Breast epithelium (tissue), 4 donors: ENCODE results near the gene WWC1. TPM values are rescaled to one million over a fixed set of nuclear protein-coding genes. Genes with fewer than 3 reads are reported as not detected.
"Not testable (repeated sequence)": the region's sequence is repeated elsewhere in the genome, so short reads cannot be mapped to it uniquely, and the experiment has no call there.

Experiments used
- DNase-seq, 2 donors: peaks; one replicate each; pipeline ENCODE4 v3.0.0-alpha.2; 2019; ENCODE audit warnings: low spot score in 2 of 2
- H3K27ac ChIP-seq, 2 donors: fragments of 200-600 bp; sonication (generic) in 1 of 2; one replicate each; pipeline ENCODE4 v1.5.1; 2016 to 2019; ENCODE audit warnings: mild to moderate bottlenecking in 1 of 2
- H3K27me3 ChIP-seq, 2 donors: fragments of 200-600 bp; sonication (generic) in 1 of 2; one replicate each; pipeline versions ENCODE4 v1.5.1 to v1.6.0; 2017 to 2019; ENCODE audit warnings: control low read depth in 1 of 2, mild to moderate bottlenecking in 1 of 2
- H3K36me3 ChIP-seq: fragments of 200-600 bp; one replicate; pipeline ENCODE4 v1.5.1; 2019
- H3K4me1 ChIP-seq, 2 donors: fragments of 200-600 bp; sonication (generic); one replicate each; pipeline ENCODE4 v1.5.1; 2016 to 2019; ENCODE audit warnings: control low read depth in 1 of 2
- H3K4me3 ChIP-seq, 3 donors: fragments of 200-600 bp; sonication (generic); 1 replicate in 2 of 3; 2 replicates in 1 of 3; pipeline ENCODE4 v1.5.1; 2016 to 2019; ENCODE audit warnings: mild to moderate bottlenecking in 3 of 3, moderate library complexity in 2 of 3
- H3K9me3 ChIP-seq, 2 donors: fragments of 200-600 bp; sonication (generic) in 1 of 2; one replicate each; pipeline ENCODE4 v1.5.1; 2016 to 2019; ENCODE audit warnings: control low read depth in 1 of 2
- CTCF ChIP-seq, 3 donors: fragments of 450-650 bp; IDR thresholded peaks; one replicate each; pipeline ENCODE4 v1.5.1; 2016 to 2017; ENCODE audit warnings: antibody characterized with exemption in 3 of 3, mild to moderate bottlenecking in 3 of 3, moderate library complexity in 3 of 3
- POLR2A ChIP-seq: fragments of 450-650 bp; IDR thresholded peaks from one replicate; pipeline ENCODE4 v1.6.1; 2016; ENCODE audit warnings: antibody characterized with exemption, mild to moderate bottlenecking, moderate library complexity
- POLR2AphosphoS5 ChIP-seq, 3 donors: sonication (generic); formaldehyde crosslinking; IDR thresholded peaks; one replicate each; pipeline ENCODE4 v1.6.1; 2017; ENCODE audit warnings: antibody characterized with exemption in 3 of 3
- intact Hi-C: fragments of 100-400 bp; cut with DNase I; formaldehyde crosslinking; loops from one replicate; pipeline ENCODE4 v1.15.1; 2023; ENCODE audit warnings: low total_unique reads
- total RNA-seq, 3 donors: library from RNA; depleted of rRNA; stranded (reverse); fragments of >200 nt; gene quantifications; one replicate each; pipeline ENCODE4 v1.1.0, GENCODE V29; 2016

Gene WWC1
- total RNA-seq, 3 donors from 2014 or later = 0.96 to 59.9 (median 59.6) TPM

- TF ChIP-seq POLR2A (no peak), CTCF (IDR thresholded peaks at IDR 0.05) (no peak), POLR2AphosphoS5 (IDR thresholded peaks at IDR 0.05) (no peak)
- intact Hi-C loops = no loop called here
- no peaks in the 10 kb centered on the region for H3K9me3 ChIP-seq
- no peak overlapping the region for H3K27ac ChIP-seq
- H3K4me1 ChIP-seq = no peaks in the 10 kb centered on the region
- H3K27me3 ChIP-seq = no peaks in the 10 kb centered on the region
- no peaks in the 10 kb centered on the region for H3K36me3 ChIP-seq
- H3K4me3 ChIP-seq = no peak overlapping the region
- DNase-seq = no peak
Measured at GRCh38 chr5:168334280-168334679, 42.8 kb downstream of the WWC1 start.

- DNase-seq = no peak
- intact Hi-C loops = no loop called here
- H3K4me3 ChIP-seq = no peak overlapping the region
- H3K27me3 ChIP-seq = no peaks in the 10 kb centered on the region
- TF ChIP-seq POLR2AphosphoS5 (IDR thresholded peaks at IDR 0.05) (no peak), POLR2A (no peak), CTCF (IDR thresholded peaks at IDR 0.05) (no peak)
- no peaks in the 10 kb centered on the region for H3K4me1 ChIP-seq
- no peaks in the 10 kb centered on the region for H3K36me3 ChIP-seq
- no peak overlapping the region for H3K27ac ChIP-seq
- H3K9me3 ChIP-seq = no peaks in the 10 kb centered on the region
Measured at GRCh38 chr5:168334695-168335094, 43.2 kb downstream of the WWC1 start.

- Histone ChIP-seq H3K9me3 (no peaks in the 10 kb centered on the region), H3K27ac (no peak overlapping the region), H3K36me3 (no peaks in the 10 kb centered on the region), H3K4me1 (no peaks in the 10 kb centered on the region), H3K27me3 (no peaks in the 10 kb centered on the region), H3K4me3 (no peak overlapping the region)
- no peak for DNase-seq
- TF ChIP-seq CTCF (IDR thresholded peaks at IDR 0.05) (no peak), POLR2A (no peak), POLR2AphosphoS5 (IDR thresholded peaks at IDR 0.05) (no peak)
- intact Hi-C loops = no loop called here
Measured at GRCh38 chr5:168337361-168337760, 45.9 kb downstream of the WWC1 start.

- intact Hi-C loops = no loop called here
- no peak overlapping the region for H3K27ac ChIP-seq
- TF ChIP-seq CTCF (IDR thresholded peaks at IDR 0.05) = no peak
- no peak for TF ChIP-seq POLR2A
- TF ChIP-seq POLR2AphosphoS5 (IDR thresholded peaks at IDR 0.05) = no peak
- no peaks in the 10 kb centered on the region for H3K4me1 ChIP-seq
- H3K36me3 ChIP-seq = no peaks in the 10 kb centered on the region
- no peaks in the 10 kb centered on the region for H3K27me3 ChIP-seq
- no peaks in the 10 kb centered on the region for H3K9me3 ChIP-seq
- no peak overlapping the region for H3K4me3 ChIP-seq
- DNase-seq = no peak
Measured at GRCh38 chr5:168339109-168339771, 47.8 kb downstream of the WWC1 start.

GRCh38 chr5:168339772-168340140 is 48.3 kb downstream of the WWC1 start:
- H3K4me1 ChIP-seq, H3K9me3 ChIP-seq, H3K36me3 ChIP-seq, H3K27me3 ChIP-seq, DNase-seq, intact Hi-C loops, H3K27ac ChIP-seq, H3K4me3 ChIP-seq: not testable (repeated sequence)

GRCh38 chr5:168340487-168340886 is 49.0 kb downstream of the WWC1 start:
- Histone ChIP-seq H3K4me3 (no peak overlapping the region), H3K36me3 (no peaks in the 10 kb centered on the region), H3K4me1 (no peaks in the 10 kb centered on the region), H3K27ac (no peak overlapping the region), H3K27me3 (no peaks in the 10 kb centered on the region), H3K9me3 (no peaks in the 10 kb centered on the region)
- intact Hi-C loops = no loop called here
- TF ChIP-seq POLR2AphosphoS5 (IDR thresholded peaks at IDR 0.05) (no peak), POLR2A (no peak), CTCF (IDR thresholded peaks at IDR 0.05) (no peak)
- no peak for DNase-seq
